T-cell (primary cell): Measurements from ENCODE around the gene FLNB. TPM values are rescaled to one million over a fixed set of nuclear protein-coding genes. Genes with fewer than 3 reads are reported as not detected.

ENCODE experiments used
- ATAC-seq, 4 experiments: fragments of 200-7000 bp in 3 of 4; fragments of 150-1000 bp in 1 of 4; cut with Tn5 transposase; replicated peaks in 1 of 4; 1 replicate in 3 of 4; 2 replicates in 1 of 4; pipeline ENCODE4 v1.10.0; 2021; ENCODE audit warnings: moderate library complexity in 3 of 4, mild to moderate bottlenecking in 2 of 4, moderate number of reproducible peaks in 1 of 4
- CTCF ChIA-PET, 2 donors: fragments of 300-600 bp; sonication (Branson Sonifier 250); formaldehyde crosslinking; loops; one replicate each; lab custom pipeline; 2022; ENCODE audit warnings: antibody characterized with exemption in 2 of 2; lab: Charles Lee
- POLR2A ChIA-PET, 2 donors: fragments of 300-600 bp; sonication (Branson Sonifier 250); formaldehyde crosslinking; loops; one replicate each; lab custom pipeline; 2022; ENCODE audit warnings: antibody characterized with exemption in 2 of 2; lab: Charles Lee
- DNase-seq, 35 experiments: peaks; one replicate each; pipeline versions ENCODE4 v3.0.0 to v3.0.0-alpha.2; 2013 to 2023
- H3K27ac ChIP-seq: one replicate; pipeline ENCODE4 v1.5.1; 2013; ENCODE audit warnings: low read length
- H3K27me3 ChIP-seq, 2 experiments: replicated peaks in 1 of 2; 1 replicate in 1 of 2; 2 replicates in 1 of 2; pipeline versions ENCODE4 v1.6.1 to v1.7.0; 2013; ENCODE audit warnings: low read length in 1 of 2, mixed read lengths in 1 of 2; ENCODE audit not compliant: control insufficient read depth in 2 of 2, insufficient read depth in 2 of 2; ENCODE audit errors: extremely low read depth in 1 of 2
- H3K36me3 ChIP-seq, 2 donors: 1 replicate in 1 of 2; 2 replicates in 1 of 2; pipeline versions ENCODE4 v1.6.1 to v1.7.0; 2013; ENCODE audit warnings: low read length in 1 of 2; ENCODE audit not compliant: control insufficient read depth in 2 of 2, insufficient read depth in 1 of 2; ENCODE audit errors: extremely low read depth in 1 of 2
- H3K4me1 ChIP-seq, 2 experiments: 1 replicate in 1 of 2; 2 replicates in 1 of 2; pipeline versions ENCODE4 v1.6.1 to v1.7.0; 2013; ENCODE audit warnings: low read length in 2 of 2, mixed read lengths in 1 of 2; ENCODE audit not compliant: insufficient read depth in 2 of 2, control insufficient read depth in 1 of 2; ENCODE audit errors: extremely low read depth in 1 of 2
- H3K4me3 ChIP-seq, 2 donors: 1 replicate in 1 of 2; 2 replicates in 1 of 2; pipeline versions ENCODE4 v1.5.1 to v1.7.0; 2013; ENCODE audit warnings: mild to moderate bottlenecking in 2 of 2, low read length in 1 of 2, moderate library complexity in 1 of 2; ENCODE audit not compliant: control insufficient read depth in 1 of 2; ENCODE audit errors: extremely low read depth in 1 of 2
- H3K9me3 ChIP-seq: 2 replicates; pipeline ENCODE4 v1.7.0; 2013
- H3K27ac Mint-ChIP-seq, 2 donors: one replicate each; pipeline ENCODE4 v1.8.0; 2020 to 2021; ENCODE audit warnings: mild to moderate bottlenecking in 2 of 2, mixed read lengths in 2 of 2
- H3K27me3 Mint-ChIP-seq, 2 donors: one replicate each; pipeline ENCODE4 v1.8.0; 2021 to 2022; ENCODE audit warnings: mixed read lengths in 2 of 2
- H3K36me3 Mint-ChIP-seq: one replicate; pipeline ENCODE4 v1.8.0; 2021; ENCODE audit warnings: mixed read lengths
- H3K4me1 Mint-ChIP-seq, 3 donors: one replicate each; pipeline ENCODE4 v1.8.0; 2020 to 2022; ENCODE audit warnings: mixed read lengths in 3 of 3, mild to moderate bottlenecking in 1 of 3
- H3K4me3 Mint-ChIP-seq, 3 donors: one replicate each; pipeline ENCODE4 v1.8.0; 2020 to 2022; ENCODE audit warnings: mild to moderate bottlenecking in 3 of 3, mixed read lengths in 3 of 3, moderate library complexity in 3 of 3
- H3K9me3 Mint-ChIP-seq, 3 donors: one replicate each; pipeline ENCODE4 v1.8.0; 2020 to 2022; ENCODE audit warnings: mixed read lengths in 3 of 3
- WGBS: methylation state at CpG from one replicate; pipeline ENCODE4 v1.1.5; 2013; ENCODE audit warnings: missing lambda C conversion rate; ENCODE audit not compliant: insufficient coverage; 5-methylcytosine and 5-hydroxymethylcytosine counted together
- total RNA-seq, 35 experiments: library from RNA in 6 of 35; stranded (reverse) in 6 of 35; fragments of 120-200 nt in 1 of 35; gene quantifications; one replicate each; pipeline versions ENCODE4 v1.2.1 to v1.2.4 and lab custom pipeline; 2013 to 2026

Gene FLNB
- total RNA-seq, 5 donors from 2014 or later (not counting 1 experiment from before 2014, with no cell fraction given), result 37.0 to 79.7 (median 39.4) TPM

DNA sequence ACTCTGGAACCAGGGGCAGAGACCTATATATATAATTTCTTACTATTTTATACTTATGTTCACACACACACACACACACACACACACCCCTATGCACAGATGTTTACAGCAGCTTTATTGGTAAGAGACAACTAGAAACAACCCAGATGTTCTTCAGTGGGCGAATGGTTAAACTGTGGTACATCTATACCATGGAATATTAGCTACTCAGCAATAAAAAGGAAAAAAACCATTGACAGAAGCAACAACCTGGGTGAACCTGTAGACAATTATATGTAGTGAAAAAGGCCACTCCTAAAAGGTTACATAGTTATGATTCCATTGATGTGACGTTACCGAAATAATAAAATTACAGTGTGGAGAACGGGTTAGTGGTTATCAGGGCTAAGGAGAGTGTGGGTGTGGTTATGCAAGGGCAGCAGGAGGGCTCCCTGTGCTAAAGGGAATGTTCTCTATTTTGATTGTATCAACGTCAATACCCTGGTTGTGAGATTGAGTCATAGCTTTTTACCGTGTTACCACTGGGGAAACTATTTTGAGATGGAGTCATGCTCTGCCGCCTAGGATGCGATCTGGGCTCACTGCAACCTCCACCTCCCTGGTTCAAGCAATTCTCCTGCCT, 85.5 kb downstream of the FLNB start:
- CTCF ChIA-PET, result interaction anchor here in 1 of 2 donors (0.6 kb wide), 1 partner anchor 438 kb away, joined by 4 read pairs; no protein-coding TSS in a partner anchor
- DNase-seq (no peak), ATAC-seq (no peak)
- Histone ChIP-seq H3K9me3 (no peaks in the 10 kb centered on the region), H3K27ac (no peak overlapping the region), H3K4me1 (no peaks in the 10 kb centered on the region), H3K4me3 (no peak overlapping the region), H3K36me3 (peaks cover 9 to 19% of the 10 kb centered on the region in 2 donors), H3K27me3 (no peaks in the 10 kb centered on the region)
- H3K4me3 Mint-ChIP-seq, result no peak overlapping the region
- 93% methylated on average over 3 of the region's 8 CpGs for WGBS
- no peaks in the 10 kb centered on the region for H3K9me3 Mint-ChIP-seq
- H3K36me3 Mint-ChIP-seq, result peaks cover 39% of the 10 kb centered on the region
- peaks cover 0 to 2% (median 0%) of the 10 kb centered on the region in 3 donors for H3K4me1 Mint-ChIP-seq
- POLR2A ChIA-PET, result no interaction called here
- no peaks in the 10 kb centered on the region for H3K27me3 Mint-ChIP-seq
- no peak overlapping the region for H3K27ac Mint-ChIP-seq

DNA sequence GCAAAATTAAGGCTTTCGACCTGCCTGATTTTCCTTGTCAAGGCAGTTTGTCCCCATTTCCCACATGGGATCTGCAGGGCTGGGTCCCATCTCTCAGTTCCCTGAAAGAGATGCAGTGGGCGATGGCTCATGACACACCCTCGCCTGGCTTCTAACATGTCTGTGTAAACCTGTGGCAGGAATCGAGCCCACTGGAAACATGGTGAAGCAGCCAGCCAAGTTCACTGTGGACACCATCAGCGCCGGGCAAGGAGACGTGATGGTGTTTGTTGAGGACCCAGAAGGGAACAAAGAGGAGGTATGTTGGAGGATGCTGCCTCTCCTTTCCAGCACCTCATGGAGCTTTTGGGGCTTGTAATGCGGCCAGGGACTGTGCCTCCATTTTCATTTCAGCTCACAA, 86.4 kb downstream of the FLNB start:
- Mint-ChIP-seq H3K27me3 (no peaks in the 10 kb centered on the region), H3K9me3 (no peaks in the 10 kb centered on the region), H3K27ac (no peak overlapping the region), H3K4me1 (peaks cover 0 to 3% (median 0%) of the 10 kb centered on the region in 3 donors), H3K4me3 (no peak overlapping the region), H3K36me3 (peaks cover 41% of the 10 kb centered on the region)
- WGBS, result 89% methylated on average over 4 of the region's 8 CpGs
- ATAC-seq (no peak), DNase-seq (no peak)
- H3K9me3 ChIP-seq, result no peaks in the 10 kb centered on the region
- peaks cover 13 to 24% of the 10 kb centered on the region in 2 donors for H3K36me3 ChIP-seq
- no peak overlapping the region for H3K4me3 ChIP-seq
- no peak overlapping the region for H3K27ac ChIP-seq
- ChIA-PET CTCF (interaction anchor here in 1 of 2 donors (0.6 kb wide), 1 partner anchor 480 kb away, joined by 4 read pairs; no protein-coding TSS in a partner anchor), POLR2A (interaction anchor here in 1 of 2 donors (0.7 kb wide), 1 partner anchor 12 kb away, joined by 5 read pairs; no protein-coding TSS in a partner anchor)
- H3K4me1 ChIP-seq, result no peaks in the 10 kb centered on the region
- no peaks in the 10 kb centered on the region for H3K27me3 ChIP-seq

DNA sequence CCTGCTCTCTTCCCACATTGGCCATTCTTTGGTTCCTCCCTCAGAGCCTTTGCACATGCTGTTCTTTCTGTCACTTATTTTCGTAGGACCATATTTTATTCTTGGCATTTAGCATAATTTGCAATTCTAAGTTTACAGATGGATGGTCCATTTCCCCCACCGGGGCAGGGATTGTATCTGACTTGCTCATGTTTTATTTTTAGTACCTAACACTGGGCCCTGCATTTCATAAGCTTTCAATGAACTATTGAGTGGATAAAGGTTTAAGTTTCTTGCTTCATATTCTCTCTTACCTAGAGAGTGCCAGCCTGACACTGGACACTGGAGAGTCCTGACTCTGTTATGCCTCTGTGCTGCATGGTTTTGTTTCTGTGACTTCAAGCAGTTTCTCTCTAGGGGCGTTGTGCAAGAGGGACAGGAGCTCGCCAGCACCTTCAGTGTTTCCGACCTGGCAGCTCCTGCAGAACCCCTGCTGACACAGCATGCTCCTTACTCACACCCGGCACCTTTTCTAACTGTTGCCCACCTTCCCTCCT, 87.4 kb downstream of the FLNB start:
- no peak for ATAC-seq
- no peaks in the 10 kb centered on the region for H3K9me3 Mint-ChIP-seq
- Histone ChIP-seq H3K27ac (no peak overlapping the region), H3K4me3 (no peak overlapping the region), H3K27me3 (no peaks in the 10 kb centered on the region), H3K9me3 (no peaks in the 10 kb centered on the region), H3K36me3 (peaks cover 13 to 24% of the 10 kb centered on the region in 2 donors), H3K4me1 (no peaks in the 10 kb centered on the region)
- no peaks in the 10 kb centered on the region for H3K27me3 Mint-ChIP-seq
- CTCF ChIA-PET, result no interaction called here
- 92% methylated on average over 4 of the region's 6 CpGs for WGBS
- no peak for DNase-seq
- POLR2A ChIA-PET, result no interaction called here
- H3K27ac Mint-ChIP-seq, result no peak overlapping the region
- H3K4me3 Mint-ChIP-seq, result no peak overlapping the region
- peaks cover 47% of the 10 kb centered on the region for H3K36me3 Mint-ChIP-seq
- peaks cover 0 to 4% (median 0%) of the 10 kb centered on the region in 3 donors for H3K4me1 Mint-ChIP-seq

DNA sequence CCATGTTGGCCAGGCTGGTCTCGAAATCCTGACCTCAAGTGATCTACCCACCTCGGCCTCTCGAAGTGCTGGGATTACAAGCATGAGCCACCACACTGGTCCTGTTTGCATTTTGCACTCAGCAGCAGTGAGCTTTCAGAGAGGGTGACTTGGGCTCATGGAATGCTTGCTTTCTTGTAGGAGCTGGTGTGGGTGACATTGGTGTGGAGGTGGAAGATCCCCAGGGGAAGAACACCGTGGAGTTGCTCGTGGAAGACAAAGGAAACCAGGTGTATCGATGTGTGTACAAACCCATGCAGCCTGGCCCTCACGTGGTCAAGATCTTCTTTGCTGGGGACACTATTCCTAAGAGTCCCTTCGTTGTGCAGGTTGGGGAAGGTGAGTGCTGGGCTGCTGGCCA, 90.3 kb downstream of the FLNB start:
- H3K27me3 ChIP-seq, result no peaks in the 10 kb centered on the region
- Mint-ChIP-seq H3K4me1 (peaks cover 0 to 9% (median 7%) of the 10 kb centered on the region in 3 donors), H3K9me3 (no peaks in the 10 kb centered on the region), H3K27ac (no peak overlapping the region), H3K36me3 (peaks cover 55% of the 10 kb centered on the region), H3K4me3 (no peak overlapping the region), H3K27me3 (no peaks in the 10 kb centered on the region)
- DNase-seq (no peak), ATAC-seq (no peak)
- no peaks in the 10 kb centered on the region for H3K9me3 ChIP-seq
- ChIA-PET POLR2A (no interaction called here), CTCF (no interaction called here)
- H3K27ac ChIP-seq, result no peak overlapping the region
- peaks cover 13 to 37% of the 10 kb centered on the region in 2 donors for H3K36me3 ChIP-seq
- 89% methylated on average over 6 of the region's 8 CpGs for WGBS
- no peak overlapping the region for H3K4me3 ChIP-seq
- H3K4me1 ChIP-seq, result no peaks in the 10 kb centered on the region

DNA sequence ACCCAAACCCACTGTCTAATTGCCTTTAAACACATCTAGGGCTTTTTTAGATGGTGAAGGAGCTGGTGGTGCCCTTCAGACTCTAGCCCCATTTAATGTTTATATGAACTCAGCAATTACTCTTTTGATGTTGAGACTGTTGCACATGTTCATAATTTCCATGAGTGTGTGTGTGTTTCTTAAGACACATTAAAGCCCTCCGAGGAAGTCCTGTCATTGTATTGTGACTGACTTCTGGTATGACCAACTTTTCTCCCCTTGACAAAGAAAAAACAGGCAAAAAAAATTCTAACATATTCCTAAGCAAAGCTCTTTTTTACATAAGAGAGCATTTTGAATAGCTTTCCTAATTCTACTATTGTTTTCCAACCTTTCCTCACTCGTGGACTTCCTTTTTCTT, 91.6 kb downstream of the FLNB start:
- Mint-ChIP-seq H3K36me3 (peaks cover 64% of the 10 kb centered on the region), H3K27me3 (no peaks in the 10 kb centered on the region), H3K9me3 (no peaks in the 10 kb centered on the region), H3K27ac (no peak overlapping the region), H3K4me1 (peaks cover 0 to 9% (median 9%) of the 10 kb centered on the region in 3 donors), H3K4me3 (no peak overlapping the region)
- H3K9me3 ChIP-seq, result no peaks in the 10 kb centered on the region
- H3K27me3 ChIP-seq, result no peaks in the 10 kb centered on the region
- ChIA-PET POLR2A (interaction anchor here (0.6 to 0.7 kb wide), 4 partner anchors 20 to 874 kb away, joined by 3 to 6 read pairs (median 3); no protein-coding TSS in a partner anchor), CTCF (no interaction called here)
- no peak overlapping the region for H3K4me3 ChIP-seq
- H3K4me1 ChIP-seq, result peaks cover 0 to 2% of the 10 kb centered on the region in 2 experiments
- no CpG with 5 or more reads among the region's 2 CpGs for WGBS
- no peak overlapping the region for H3K27ac ChIP-seq
- ATAC-seq (no peak), DNase-seq (no peak)
- peaks cover 13 to 44% of the 10 kb centered on the region in 2 donors for H3K36me3 ChIP-seq

DNA sequence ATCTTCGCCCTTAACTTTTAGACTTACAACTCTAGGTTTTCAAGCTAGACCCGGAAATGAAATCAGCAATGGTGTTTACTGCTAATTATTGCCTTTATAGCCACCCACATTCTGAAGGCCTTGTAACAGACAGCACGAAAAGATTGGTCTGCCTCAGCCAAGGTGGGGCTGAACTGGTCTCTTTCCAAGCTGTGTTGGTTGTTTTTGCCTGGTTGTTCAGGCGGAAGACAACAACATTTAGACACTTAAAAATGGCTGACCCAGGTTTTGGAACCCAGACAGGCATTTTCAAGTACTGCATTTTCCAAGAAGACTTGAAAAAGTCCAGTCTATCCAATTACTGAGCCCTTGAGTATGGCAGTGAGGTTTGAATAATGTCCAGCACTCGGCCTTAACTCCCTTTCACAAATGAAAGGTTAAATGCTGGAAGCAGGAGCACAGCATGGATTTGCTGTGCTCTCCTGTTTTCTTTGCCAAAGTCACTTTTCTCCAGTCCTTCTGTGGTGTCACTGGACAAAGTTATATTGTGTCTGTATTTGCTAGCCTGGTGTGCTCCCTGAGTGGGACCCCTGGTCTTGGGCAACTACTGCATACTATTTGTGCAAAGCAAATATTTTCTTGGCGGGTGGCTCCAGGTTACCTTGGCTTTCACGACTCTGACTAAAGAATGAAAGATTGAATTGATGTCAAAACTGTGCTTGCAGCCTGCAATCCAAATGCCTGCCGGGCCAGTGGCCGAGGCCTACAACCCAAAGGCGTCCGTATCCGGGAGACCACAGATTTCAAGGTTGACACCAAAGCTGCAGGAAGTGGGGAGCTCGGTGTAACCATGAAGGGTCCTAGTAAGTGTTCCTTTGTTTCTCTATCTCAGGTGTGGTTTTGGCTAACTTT, 93.5 kb downstream of the FLNB start:
- H3K27me3 Mint-ChIP-seq, result no peaks in the 10 kb centered on the region
- H3K4me3 Mint-ChIP-seq, result no peak overlapping the region
- peaks cover 0 to 9% (median 9%) of the 10 kb centered on the region in 3 donors for H3K4me1 Mint-ChIP-seq
- ChIA-PET POLR2A (no interaction called here), CTCF (interaction anchor here in 1 of 2 donors (0.6 kb wide), 1 partner anchor 84 kb away, joined by 5 read pairs; no protein-coding TSS in a partner anchor)
- ATAC-seq, result no peak
- Histone ChIP-seq H3K36me3 (peaks cover 10 to 45% of the 10 kb centered on the region in 2 donors), H3K9me3 (no peaks in the 10 kb centered on the region), H3K4me3 (no peak overlapping the region), H3K27ac (no peak overlapping the region), H3K27me3 (no peaks in the 10 kb centered on the region), H3K4me1 (peaks cover 0 to 2% of the 10 kb centered on the region in 2 experiments)
- H3K36me3 Mint-ChIP-seq, result peaks cover 70% of the 10 kb centered on the region
- no peak overlapping the region for H3K27ac Mint-ChIP-seq
- DNase-seq, result no peak
- WGBS, result 85% methylated on average over 9 of the region's 13 CpGs
- no peaks in the 10 kb centered on the region for H3K9me3 Mint-ChIP-seq
